A673 (cell line): ENCODE data around the gene PLAAT4. TPM values are rescaled to one million over a fixed set of nuclear protein-coding genes. Genes with fewer than 3 reads are reported as not detected.
"Not testable (repeated sequence)": the region's sequence is repeated elsewhere in the genome, so short reads cannot be mapped to it uniquely, and the experiment has no call there.

Experiments used
- BruUV-seq: library from RNA; stranded (reverse); fragments of 400-500 nt; replicated peaks from 2 replicates; lab custom pipeline; 2021; lab: Mats Ljungman, UMichigan
- CTCF ChIA-PET: fragments of 300-600 bp; sonication (Branson Sonifier 250); formaldehyde crosslinking; loops from one replicate; lab custom pipeline; 2022; ENCODE audit warnings: antibody characterized with exemption; lab: Charles Lee
- POLR2A ChIA-PET: fragments of 300-600 bp; sonication (Branson Sonifier 250); formaldehyde crosslinking; loops from one replicate; lab custom pipeline; 2022; ENCODE audit warnings: antibody characterized with exemption; ENCODE audit not compliant: low non-redundant PET; lab: Charles Lee
- DNase-seq: peaks from one replicate; pipeline ENCODE4 v3.0.0-alpha.2; 2015; ENCODE audit warnings: low spot score
- H3K27ac ChIP-seq: fragments of 200-600 bp; sonication (generic); 2 replicates; pipeline ENCODE4 v1.5.1; 2016; ENCODE audit warnings: mixed run types, low read depth, mild to moderate bottlenecking, mixed read lengths, antibody characterized with exemption, low read length; ENCODE audit not compliant: poor library complexity, severe bottlenecking
- H3K27me3 ChIP-seq: fragments of 200-600 bp; sonication (generic); replicated peaks from 2 replicates; pipeline ENCODE4 v1.6.1; 2017; ENCODE audit warnings: mixed run types, low read depth, mild to moderate bottlenecking, mixed read lengths, antibody characterized with exemption, low read length; ENCODE audit not compliant: insufficient read depth, poor library complexity
- H3K36me3 ChIP-seq: fragments of 200-600 bp; sonication (generic); 2 replicates; pipeline ENCODE4 v1.6.1; 2016; ENCODE audit warnings: mixed run types, mild to moderate bottlenecking, mixed read lengths, antibody characterized with exemption, low read length; ENCODE audit not compliant: insufficient read depth, poor library complexity, severe bottlenecking
- H3K4me1 ChIP-seq: fragments of 200-600 bp; sonication (generic); 2 replicates; pipeline ENCODE4 v1.6.1; 2017; ENCODE audit warnings: mixed run types, mild to moderate bottlenecking, mixed read lengths, antibody characterized with exemption, low read length; ENCODE audit not compliant: insufficient read depth, poor library complexity, severe bottlenecking
- H3K4me3 ChIP-seq: fragments of 200-600 bp; sonication (generic); 2 replicates; pipeline ENCODE4 v1.5.1; 2016; ENCODE audit warnings: low read depth, mixed run types, mild to moderate bottlenecking, mixed read lengths, low read length; ENCODE audit not compliant: poor library complexity, severe bottlenecking
- H3K9me3 ChIP-seq: fragments of 200-600 bp; sonication (generic); 2 replicates; pipeline ENCODE4 v1.6.1; 2016; ENCODE audit warnings: mixed run types, low read depth, mild to moderate bottlenecking, mixed read lengths, antibody characterized with exemption, low read length; ENCODE audit not compliant: poor library complexity, severe bottlenecking
- CTCF ChIP-seq: fragments of 300-800, 200-600 bp; sonication (generic); conservative IDR thresholded peaks from 2 replicates; pipeline ENCODE4 v1.5.1; 2017; ENCODE audit warnings: low read depth, mild to moderate bottlenecking, antibody characterized with exemption, low read length, moderate library complexity, mixed read lengths
- EZH2 ChIP-seq: fragments of 200-600 bp; sonication (generic); IDR thresholded peaks from 2 replicates; pipeline ENCODE4 v1.6.1; 2017; ENCODE audit warnings: borderline replicate concordance, low read depth, mild to moderate bottlenecking, mixed read lengths, antibody characterized with exemption, low read length; ENCODE audit not compliant: poor library complexity, severe bottlenecking
- intact Hi-C: fragments of 100-400 bp; cut with micrococcal nuclease; formaldehyde crosslinking; loops from one replicate; pipeline ENCODE4 v1.10.0; 2022; ENCODE audit not compliant: unreplicated experiment
- total RNA-seq: library from RNA; stranded (reverse); gene quantifications from 2 replicates; pipeline ENCODE4 v1.2.3, GENCODE V29; 2021

Gene PLAAT4
- total RNA-seq, 1 experiment from 2014 or later: 0.97 TPM

- CTCF ChIA-PET: no interaction called here
- no peak for DNase-seq
- no peaks in the 10 kb centered on the region for H3K9me3 ChIP-seq
- no peak overlapping the region for H3K4me3 ChIP-seq
- TF ChIP-seq CTCF (no peak), EZH2 (no peak)
- no TSS peak for BruUV-seq
- H3K27me3 ChIP-seq: no peaks in the 10 kb centered on the region
- intact Hi-C loops: no loop called here
- no peaks in the 10 kb centered on the region for H3K36me3 ChIP-seq
- no peaks in the 10 kb centered on the region for H3K4me1 ChIP-seq
- POLR2A ChIA-PET: no interaction called here
- H3K27ac ChIP-seq: no peak overlapping the region
Observed at GRCh38 chr11:63521896-63522295, 14.7 kb upstream of the PLAAT4 start.

- H3K36me3 ChIP-seq: no peaks in the 10 kb centered on the region
- TF ChIP-seq EZH2 (no peak), CTCF (no peak)
- H3K9me3 ChIP-seq: no peaks in the 10 kb centered on the region
- no peak for DNase-seq
- H3K4me1 ChIP-seq: no peaks in the 10 kb centered on the region
- CTCF ChIA-PET: no interaction called here
- no peak overlapping the region for H3K4me3 ChIP-seq
- no TSS peak for BruUV-seq
- H3K27ac ChIP-seq: no peak overlapping the region
- no peaks in the 10 kb centered on the region for H3K27me3 ChIP-seq
- intact Hi-C loops: no loop called here
- POLR2A ChIA-PET: no interaction called here
Observed at GRCh38 chr11:63523151-63523550, 13.5 kb upstream of the PLAAT4 start.

GRCh38 chr11:63527667-63528066 lies 8.9 kb upstream of the PLAAT4 start:
- no TSS peak for BruUV-seq
- TF ChIP-seq CTCF (no peak), EZH2 (no peak)
- intact Hi-C loops: no loop called here
- H3K9me3 ChIP-seq: no peaks in the 10 kb centered on the region
- H3K4me3 ChIP-seq: no peak overlapping the region
- ChIA-PET CTCF (no interaction called here), POLR2A (no interaction called here)
- H3K36me3 ChIP-seq: no peaks in the 10 kb centered on the region
- H3K27me3 ChIP-seq: no peaks in the 10 kb centered on the region
- H3K4me1 ChIP-seq: no peaks in the 10 kb centered on the region
- H3K27ac ChIP-seq: no peak overlapping the region
- DNase-seq: no peak

GRCh38 chr11:63528156-63528555 lies 8.5 kb upstream of the PLAAT4 start:
- CTCF ChIA-PET, intact Hi-C loops, BruUV-seq, H3K36me3 ChIP-seq, POLR2A ChIA-PET, H3K4me3 ChIP-seq, H3K9me3 ChIP-seq, DNase-seq, H3K27me3 ChIP-seq, H3K4me1 ChIP-seq, H3K27ac ChIP-seq: not testable (repeated sequence)

GRCh38 chr11:63528729-63529278 lies 7.8 kb upstream of the PLAAT4 start:
- CTCF ChIA-PET, POLR2A ChIA-PET, intact Hi-C loops, H3K4me1 ChIP-seq, H3K36me3 ChIP-seq, H3K4me3 ChIP-seq, BruUV-seq, H3K9me3 ChIP-seq, H3K27me3 ChIP-seq, H3K27ac ChIP-seq, DNase-seq: not testable (repeated sequence)

- H3K36me3 ChIP-seq, H3K4me1 ChIP-seq, DNase-seq, POLR2A ChIA-PET, BruUV-seq, intact Hi-C loops, CTCF ChIA-PET, H3K9me3 ChIP-seq, H3K27me3 ChIP-seq, H3K4me3 ChIP-seq, H3K27ac ChIP-seq: not testable (repeated sequence)
Observed at GRCh38 chr11:63529373-63529772, 7.2 kb upstream of the PLAAT4 start.
